Measurements from ENCODE around the gene RDH11.
"Not testable (repeated sequence)": the region's sequence is repeated elsewhere in the genome, so short reads cannot be mapped to it uniquely, and the experiment has no call there.

RDH11 gene, protein sequence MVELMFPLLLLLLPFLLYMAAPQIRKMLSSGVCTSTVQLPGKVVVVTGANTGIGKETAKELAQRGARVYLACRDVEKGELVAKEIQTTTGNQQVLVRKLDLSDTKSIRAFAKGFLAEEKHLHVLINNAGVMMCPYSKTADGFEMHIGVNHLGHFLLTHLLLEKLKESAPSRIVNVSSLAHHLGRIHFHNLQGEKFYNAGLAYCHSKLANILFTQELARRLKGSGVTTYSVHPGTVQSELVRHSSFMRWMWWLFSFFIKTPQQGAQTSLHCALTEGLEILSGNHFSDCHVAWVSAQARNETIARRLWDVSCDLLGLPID

DNA sequence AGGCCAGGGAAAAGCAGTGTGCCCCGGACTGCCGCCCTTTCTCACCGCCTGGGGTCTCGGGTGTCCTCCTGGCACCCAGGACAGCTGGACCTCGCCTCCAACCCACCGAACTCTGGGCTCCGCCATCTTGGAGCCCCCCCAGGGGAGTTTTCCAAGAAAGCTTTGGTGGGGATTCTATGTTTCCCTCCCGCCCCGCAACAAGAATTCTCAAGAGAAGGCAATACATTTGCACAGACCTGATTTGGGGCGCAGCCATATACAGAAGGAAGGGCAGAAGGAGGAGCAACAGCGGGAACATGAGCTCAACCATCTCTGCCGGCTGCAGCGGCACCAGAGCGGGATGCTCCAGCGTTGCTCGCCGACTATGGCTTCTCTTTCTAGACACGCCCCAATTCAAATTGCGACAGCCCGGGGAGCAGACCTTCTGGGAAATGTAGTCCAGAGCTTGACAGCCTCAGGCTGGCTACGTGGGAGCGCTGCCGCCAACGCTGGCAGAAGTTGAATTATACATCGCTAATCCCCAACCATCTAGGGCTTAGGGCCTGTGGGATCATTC is at the start of gene RDH11:
RDH11 (minus strand) TSS at position 371 of the 556 bp plus-strand sequence; CDS start at position 310, 61 bp downstream.
- DNase-seq (ENCODE audit: low read depth): peak; percentile 79

DNA sequence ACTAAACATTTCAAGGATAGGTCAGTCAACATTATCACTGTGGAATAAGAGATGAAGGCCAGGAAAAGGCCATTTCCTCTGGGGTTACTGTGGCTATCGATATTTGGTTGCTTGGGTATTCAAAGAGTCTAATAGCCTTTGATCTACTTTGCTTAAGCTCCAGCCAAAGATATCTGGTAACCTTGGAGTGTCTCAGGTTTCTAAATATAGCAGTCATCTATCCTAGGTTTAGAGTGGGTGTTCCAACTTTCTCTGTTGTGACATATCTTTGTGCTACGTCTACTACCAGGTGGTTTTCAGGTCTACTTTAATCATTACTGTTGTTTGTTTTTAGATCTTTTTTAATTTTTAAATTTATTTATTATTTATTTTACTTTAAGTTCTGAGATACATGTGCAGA is 48.5 kb upstream of the RDH11 start:
- no peak for DNase-seq (ENCODE audit: low read depth)

GRCh38 chr14:67738740-67739504 is 43.4 kb upstream of the RDH11 start:
- DNase-seq (ENCODE audit: low read depth): peak; percentile 92

GRCh38 chr14:67736771-67737170 is 41.2 kb upstream of the RDH11 start:
- DNase-seq (ENCODE audit: low read depth): no peak

DNA sequence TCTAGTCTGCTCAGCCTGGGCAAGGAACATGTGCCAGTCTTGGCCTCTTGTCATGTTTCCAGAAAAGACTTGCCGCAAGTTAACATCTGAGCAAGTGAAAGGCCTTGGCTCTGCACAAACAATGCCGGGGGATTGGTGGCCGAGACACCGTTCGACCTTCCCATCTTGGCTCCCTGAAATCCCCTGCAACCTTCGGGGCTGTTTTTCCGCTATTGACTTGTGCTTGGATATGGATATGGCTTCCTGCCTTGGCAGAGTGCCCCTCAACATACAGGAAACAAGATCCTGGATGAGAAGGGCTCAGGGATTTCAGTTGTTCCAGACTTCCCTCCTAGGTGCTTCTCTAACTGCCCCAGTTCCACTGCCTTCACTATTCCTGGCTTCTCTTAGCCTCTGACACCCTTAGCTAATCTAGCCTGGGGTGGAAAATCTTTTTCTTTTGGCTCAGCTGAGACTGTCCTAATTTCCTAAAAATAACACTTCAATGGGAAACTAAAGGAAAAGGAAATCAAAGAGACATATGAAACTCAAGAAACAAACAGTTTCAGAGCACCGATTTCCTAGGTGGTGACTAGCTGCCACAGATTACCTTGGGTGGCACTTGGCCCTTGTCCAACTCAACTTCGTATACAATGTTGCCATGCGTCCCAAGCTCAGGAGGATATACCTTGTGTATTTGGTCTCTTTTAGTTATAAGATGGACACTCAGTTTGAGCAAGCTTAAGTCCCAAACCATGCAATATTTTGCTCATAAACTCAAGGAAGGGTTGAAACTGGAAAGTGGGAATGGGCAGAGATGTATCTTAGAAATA is 40.0 kb upstream of the RDH11 start:
- no peak for DNase-seq (ENCODE audit: low read depth)

DNA sequence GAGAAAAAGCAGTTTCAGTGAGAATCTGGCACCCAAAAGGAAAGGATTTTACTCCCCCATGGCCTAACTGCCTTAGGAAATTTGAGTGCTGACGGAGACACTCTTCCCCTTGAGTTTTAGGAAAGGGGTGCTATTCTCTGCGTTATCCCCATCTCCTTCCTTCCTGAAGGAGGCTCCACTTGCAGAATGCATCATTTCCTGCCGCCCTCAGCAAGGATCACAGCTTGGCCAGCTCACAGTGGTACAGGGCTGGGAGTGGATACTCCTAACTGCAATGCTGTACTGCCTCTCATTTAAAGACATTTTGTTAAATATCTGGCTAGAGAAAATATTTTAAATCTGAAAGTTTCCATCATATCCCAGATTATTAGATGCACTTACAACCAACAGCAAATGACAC is 39.1 kb upstream of the RDH11 start:
- no peak for DNase-seq (ENCODE audit: low read depth)

DNA sequence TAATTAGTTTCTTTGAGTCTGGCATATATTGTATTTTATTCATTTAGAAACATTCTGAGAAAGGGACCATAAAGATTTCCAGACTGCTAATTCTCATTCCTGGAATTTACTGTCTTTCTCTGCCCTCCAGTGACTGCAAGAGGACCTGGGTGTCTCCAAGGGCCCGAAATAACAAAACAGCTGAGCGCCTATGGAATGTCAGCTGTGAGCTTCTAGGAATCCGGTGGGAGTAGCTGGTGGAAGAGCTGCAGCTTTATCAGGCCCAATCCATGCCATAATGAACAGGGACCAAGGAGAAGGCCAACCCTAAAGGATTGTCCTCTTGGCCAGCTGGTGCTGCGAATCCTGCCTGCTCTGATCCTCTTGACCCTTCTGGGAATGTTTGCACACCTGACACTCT is 38.1 kb upstream of the RDH11 start:
- DNase-seq (ENCODE audit: low read depth): no peak

DNA sequence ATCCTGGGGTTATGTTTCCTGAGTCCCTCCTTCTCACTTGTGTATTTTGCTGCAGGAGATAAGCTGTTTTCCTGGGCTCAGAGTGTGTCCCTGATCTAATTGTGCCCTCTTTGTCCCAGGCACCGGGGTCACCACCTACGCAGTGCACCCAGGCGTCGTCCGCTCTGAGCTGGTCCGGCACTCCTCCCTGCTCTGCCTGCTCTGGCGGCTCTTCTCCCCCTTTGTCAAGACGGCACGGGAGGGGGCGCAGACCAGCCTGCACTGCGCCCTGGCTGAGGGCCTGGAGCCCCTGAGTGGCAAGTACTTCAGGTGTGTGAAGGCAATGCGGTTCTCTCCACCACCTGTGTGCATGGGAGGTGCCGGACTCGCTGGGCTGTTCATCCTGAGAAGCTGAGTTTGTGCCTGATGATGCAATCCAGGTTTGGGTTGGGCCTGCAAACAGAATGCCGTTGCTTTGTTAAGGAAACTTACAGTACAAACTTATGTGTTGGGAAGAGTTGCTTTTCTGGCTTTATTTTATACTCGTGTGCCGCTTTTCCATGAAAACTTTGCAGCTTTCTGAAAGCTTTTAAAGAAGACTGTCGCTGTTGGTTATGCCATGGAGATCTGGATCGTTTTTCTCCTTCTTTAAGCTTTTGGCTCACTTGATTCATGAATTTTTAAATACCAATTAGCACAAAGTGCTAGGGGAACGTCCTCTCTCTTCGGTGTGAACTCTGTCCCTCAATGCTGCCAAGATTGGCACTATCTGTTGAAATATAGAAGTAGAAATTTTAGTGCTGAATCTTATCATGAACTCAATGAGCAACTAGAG is 33.7 kb upstream of the RDH11 start:
- no peak for DNase-seq (ENCODE audit: low read depth)

- DNase-seq (ENCODE audit: low read depth): no peak
Observed at GRCh38 chr14:67728258-67728657, 32.7 kb upstream of the RDH11 start.

- no peak for DNase-seq (ENCODE audit: low read depth)
Observed at GRCh38 chr14:67727361-67727760, 31.8 kb upstream of the RDH11 start.

- DNase-seq (ENCODE audit: low read depth): no peak
Observed at GRCh38 chr14:67725171-67725570, 29.6 kb upstream of the RDH11 start.

DNA sequence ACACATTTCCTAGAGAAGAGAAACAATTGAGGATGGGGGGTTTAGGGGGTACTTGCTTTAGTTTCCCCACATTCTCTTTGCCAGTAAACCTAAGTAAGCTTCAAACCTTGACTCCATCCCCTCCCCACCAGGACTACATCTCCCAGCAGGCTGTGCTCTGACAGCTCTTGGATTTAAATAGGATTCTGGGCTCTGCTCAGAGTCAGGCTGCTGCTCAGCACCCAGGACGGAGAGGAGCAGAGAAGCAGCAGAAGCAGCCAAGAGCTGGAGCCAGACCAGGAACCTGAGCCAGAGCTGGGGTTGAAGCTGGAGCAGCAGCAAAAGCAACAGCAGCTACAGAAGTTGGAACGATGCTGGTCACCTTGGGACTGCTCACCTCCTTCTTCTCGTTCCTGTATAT is 26.7 kb upstream of the RDH11 start:
- DNase-seq (ENCODE audit: low read depth): no peak

DNA sequence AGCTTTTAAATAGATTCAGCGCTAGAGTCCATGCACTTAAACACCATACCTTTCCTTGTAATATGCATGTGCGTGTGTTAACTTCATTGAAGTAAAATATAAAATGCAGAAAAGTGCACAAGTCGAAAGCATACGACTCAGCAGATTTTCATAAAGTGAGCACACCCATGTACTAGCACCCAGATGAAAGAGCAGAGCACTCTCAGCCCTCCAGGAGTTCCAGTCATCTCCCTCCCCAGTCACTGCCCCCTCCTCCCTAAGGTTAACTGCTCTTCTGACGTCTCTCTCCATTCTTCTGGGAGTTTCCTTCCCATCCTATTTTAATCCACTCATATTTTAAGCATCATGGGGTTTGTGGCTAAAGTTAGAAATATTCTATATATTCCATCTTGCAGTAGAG is 26.3 kb upstream of the RDH11 start:
- DNase-seq (ENCODE audit: low read depth): no peak

- DNase-seq (ENCODE audit: low read depth): no peak
Observed at GRCh38 chr14:67719866-67720265, 24.3 kb upstream of the RDH11 start.

- DNase-seq (ENCODE audit: low read depth): not testable (repeated sequence)
Observed at GRCh38 chr14:67719385-67719784, 23.8 kb upstream of the RDH11 start.

DNA sequence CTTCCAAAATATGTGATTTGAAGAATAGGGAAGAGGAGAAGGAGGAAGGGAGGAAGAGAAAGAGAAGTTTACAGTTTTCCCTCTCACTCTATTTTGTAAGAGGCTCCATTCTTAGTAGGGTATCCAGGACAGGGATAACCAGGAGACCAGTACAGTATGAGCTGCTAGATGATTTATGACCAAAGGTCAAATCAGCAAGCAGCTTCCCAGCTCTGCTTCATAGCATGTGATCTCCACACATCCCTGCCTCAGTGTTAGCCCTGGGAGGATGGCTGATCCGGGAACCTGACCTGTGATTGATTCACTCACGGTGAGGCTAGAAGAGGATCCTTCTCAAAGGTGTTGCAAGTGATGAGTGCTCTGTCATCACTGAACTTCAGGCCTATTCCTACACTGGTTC is 22.7 kb upstream of the RDH11 start:
- DNase-seq (ENCODE audit: low read depth): no peak

DNA sequence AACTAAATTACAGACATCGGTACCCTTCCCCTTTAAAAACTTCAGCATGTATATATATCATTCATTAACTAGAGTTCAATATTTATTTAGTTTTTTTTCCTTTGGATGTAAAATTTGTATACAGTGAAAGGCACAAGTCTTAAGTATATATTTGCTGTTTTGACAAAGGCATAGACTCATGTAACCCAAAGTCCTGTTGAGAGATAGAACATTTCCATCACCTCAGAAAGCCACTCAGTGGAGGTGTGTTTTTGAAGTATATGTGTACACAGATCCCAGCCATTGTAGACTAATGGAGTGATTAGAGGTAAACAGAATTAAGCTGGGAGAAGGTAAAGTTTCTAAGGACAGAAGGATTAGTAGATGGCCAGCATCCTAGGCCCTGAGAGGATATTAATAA is 21.5 kb upstream of the RDH11 start:
- DNase-seq (ENCODE audit: low read depth): no peak

- DNase-seq (ENCODE audit: low read depth): no peak
Observed at GRCh38 chr14:67710209-67710608, 14.6 kb upstream of the RDH11 start.

DNA sequence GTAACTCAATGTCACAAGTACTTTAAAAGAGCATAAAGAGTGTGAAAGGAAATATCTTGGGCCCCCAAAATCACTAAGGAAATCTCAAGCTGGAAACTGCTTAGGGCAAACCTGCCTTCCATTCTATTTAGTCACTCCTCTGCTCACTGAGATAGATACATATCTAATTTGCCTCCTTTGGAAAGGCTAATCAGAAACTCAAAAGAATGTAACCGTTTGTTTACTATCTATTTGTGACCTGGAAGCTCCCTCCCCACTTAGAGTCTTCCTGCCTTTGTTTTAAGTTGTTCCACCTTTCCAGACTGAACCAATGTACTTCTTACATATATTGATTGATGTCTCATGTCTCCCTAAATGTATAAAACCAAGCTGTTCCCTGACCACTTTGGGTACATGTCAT is 14.2 kb upstream of the RDH11 start:
- not testable (repeated sequence) for DNase-seq (ENCODE audit: low read depth)

DNA sequence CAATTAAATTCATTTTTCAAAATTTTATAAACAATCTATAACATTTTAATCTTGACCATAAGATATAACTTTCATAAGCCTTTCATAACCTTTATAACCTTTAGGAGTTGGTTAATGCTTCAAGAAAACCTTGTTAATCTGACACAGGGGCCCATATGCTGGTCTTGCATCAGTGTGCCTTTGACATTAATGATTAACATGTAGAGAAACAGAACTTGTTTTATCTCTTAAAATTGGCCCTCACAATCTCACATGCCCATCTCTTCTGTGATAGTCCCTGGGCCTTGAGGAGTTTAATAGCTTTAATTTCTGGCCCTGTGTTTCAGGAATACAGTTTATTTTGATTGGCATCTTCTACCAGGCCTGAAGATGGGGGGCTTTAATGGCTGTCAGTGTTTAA is 13.8 kb upstream of the RDH11 start:
- not testable (repeated sequence) for DNase-seq (ENCODE audit: low read depth)

- no peak for DNase-seq (ENCODE audit: low read depth)
Observed at GRCh38 chr14:67705211-67705610, 9.6 kb upstream of the RDH11 start.
